ENCODE measurements around the gene CCL4.
A peak's percentile ranks its signal among the peaks of the same experiment; 100 is the strongest.

The CCL4 gene

GRCh38 chr17:36148559-36149295, 45.1 kb downstream of the CCL4 start:
- peak; percentile 76 for DNase-seq

DNA sequence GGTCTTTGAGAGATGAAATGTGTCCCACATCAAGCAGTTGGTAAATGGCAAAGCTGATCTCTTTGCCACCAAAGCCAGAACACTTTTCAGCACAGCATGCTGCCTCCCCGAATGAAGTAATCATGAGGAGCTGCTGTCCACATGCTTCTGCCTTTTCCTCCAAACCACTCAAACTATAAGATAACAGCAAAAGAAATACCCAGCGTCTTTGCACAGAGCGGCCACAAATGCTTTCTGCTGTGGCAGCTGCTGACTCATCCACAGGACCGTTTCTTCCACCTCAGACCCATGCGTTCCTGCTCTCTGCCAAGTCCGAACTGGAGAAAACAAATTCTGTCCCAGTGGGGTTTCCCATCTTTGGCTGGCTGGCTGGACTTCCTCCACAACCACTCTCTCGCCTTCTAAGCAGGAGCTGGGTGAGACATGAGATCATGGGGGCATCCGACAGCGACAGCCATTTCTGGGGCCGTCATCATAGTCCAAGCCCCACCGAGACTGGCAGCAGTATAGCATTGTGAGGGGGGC, 45.7 kb downstream of the CCL4 start:
- no peak for DNase-seq

GRCh38 chr17:36151891-36152638, 48.4 kb downstream of the CCL4 start:
- DNase-seq: no peak

DNA sequence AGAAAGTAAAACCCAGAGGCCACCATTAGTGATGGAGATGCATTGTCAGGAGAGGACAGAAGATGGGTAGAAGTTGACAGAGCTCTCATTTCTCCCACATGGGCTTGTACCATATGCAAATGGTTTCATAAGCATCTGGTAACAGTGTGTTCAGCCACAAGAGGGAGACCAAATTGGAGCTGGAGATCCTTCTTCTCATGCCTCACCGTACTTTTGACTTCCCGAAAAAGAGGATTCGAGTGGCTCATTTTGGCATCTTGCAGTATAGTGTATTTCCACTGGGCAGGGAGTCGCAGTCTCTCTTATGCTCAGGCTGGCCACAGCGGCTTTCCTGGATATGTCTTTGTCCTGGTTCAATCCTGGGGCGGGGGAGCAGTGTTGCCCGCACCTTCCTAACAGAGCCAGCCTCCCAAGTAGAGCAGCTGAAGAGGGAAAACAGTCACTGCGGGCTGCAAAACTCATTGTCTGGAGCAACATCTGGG, 49.1 kb downstream of the CCL4 start:
- no peak for DNase-seq

DNA sequence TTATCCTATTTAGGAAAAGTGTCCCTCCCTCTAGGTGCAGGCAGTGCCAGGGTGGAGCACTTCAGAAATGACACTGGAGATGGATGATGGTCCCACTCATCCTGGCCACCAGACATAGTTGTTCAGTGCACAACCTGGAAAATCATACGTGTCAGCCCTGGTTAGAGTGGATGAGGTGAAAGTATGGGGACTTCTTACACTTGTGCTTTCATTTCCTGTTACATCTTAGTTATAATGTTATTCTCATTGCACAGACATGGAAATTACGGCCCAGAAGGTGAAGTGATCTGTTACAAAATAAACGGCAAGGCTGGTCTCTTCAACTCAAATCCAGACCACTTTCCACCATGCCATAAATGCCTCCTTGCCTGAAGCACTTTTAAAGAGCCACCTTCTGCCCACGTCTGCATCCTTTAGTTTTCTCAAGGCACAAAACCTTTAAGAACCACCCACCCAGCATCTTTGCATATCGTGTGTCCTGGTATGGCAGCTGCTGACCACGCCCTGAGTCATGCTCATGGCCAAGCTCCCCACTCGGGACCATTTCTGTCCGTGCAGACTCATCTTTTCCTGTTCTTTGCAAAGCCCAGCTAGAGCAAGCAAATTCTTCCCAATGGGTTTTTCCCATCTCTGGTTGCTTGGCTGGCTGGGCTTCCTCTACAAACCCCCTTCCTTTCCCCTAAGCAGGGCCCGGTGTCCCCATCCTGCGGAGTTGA, 50.4 kb downstream of the CCL4 start:
- no peak for DNase-seq
